Heart left ventricle (tissue), 16 donors: ENCODE data around the gene C2CD5. TPM values are rescaled to one million over a fixed set of nuclear protein-coding genes. Genes with fewer than 3 reads are reported as not detected.

Source experiments
- ATAC-seq, 4 donors: fragments of 200-7000 bp; cut with Tn5 transposase; one replicate each; pipeline ENCODE4 v1.9.1; 2020 to 2022; ENCODE audit warnings: moderate library complexity in 4 of 4, mild to moderate bottlenecking in 3 of 4, moderate number of reproducible peaks in 1 of 4
- DNase-seq, 5 donors: peaks; one replicate each; pipeline ENCODE4 v3.0.0-alpha.2; 2020
- H3K27ac ChIP-seq, 12 donors: fragments of 200-600 bp; sonication (generic) in 4 of 12; one replicate each; pipeline versions ENCODE4 v1.5.0 to v1.8.0; 2016 to 2022; ENCODE audit warnings: mild to moderate bottlenecking in 2 of 12
- H3K27me3 ChIP-seq, 9 donors: fragments of 200-600 bp; sonication (generic) in 2 of 9; one replicate each; pipeline versions ENCODE4 v1.5.1 to v1.8.0; 2016 to 2022; ENCODE audit warnings: mild to moderate bottlenecking in 3 of 9
- H3K36me3 ChIP-seq, 9 donors: fragments of 200-600 bp; sonication (generic) in 2 of 9; one replicate each; pipeline versions ENCODE4 v1.5.0 to v1.8.0; 2018 to 2022; ENCODE audit warnings: mild to moderate bottlenecking in 2 of 9
- H3K4me1 ChIP-seq, 12 donors: fragments of 200-600 bp; sonication (generic) in 4 of 12; one replicate each; pipeline versions ENCODE4 v1.5.0 to v1.8.0; 2016 to 2022; ENCODE audit warnings: mild to moderate bottlenecking in 3 of 12
- H3K4me3 ChIP-seq, 12 donors: fragments of 200-600 bp; sonication (generic) in 4 of 12; one replicate each; pipeline versions ENCODE4 v1.5.0 to v1.8.0; 2017 to 2022; ENCODE audit warnings: mild to moderate bottlenecking in 9 of 12, moderate library complexity in 4 of 12
- H3K9me3 ChIP-seq, 12 donors: fragments of 200-600 bp; sonication (generic) in 4 of 12; one replicate each; pipeline versions ENCODE4 v1.5.0 to v1.8.0; 2016 to 2022; ENCODE audit warnings: mild to moderate bottlenecking in 1 of 12
- CTCF ChIP-seq, 12 donors: fragments of 200-600 bp; sonication (generic) in 4 of 12; IDR thresholded peaks; one replicate each; pipeline versions ENCODE4 v1.5.0 to v1.8.0; 2018 to 2022; ENCODE audit warnings: antibody characterized with exemption in 12 of 12, mild to moderate bottlenecking in 5 of 12
- POLR2A ChIP-seq, 2 donors: fragments of 450-650 bp; IDR thresholded peaks; one replicate each; pipeline ENCODE4 v1.6.1; 2017; ENCODE audit warnings: antibody characterized with exemption in 2 of 2, mild to moderate bottlenecking in 2 of 2, moderate library complexity in 2 of 2
- WGBS, 4 donors: extraction: QIAGEN DNeasy Blood & Tissue Kit in 2 of 4; methylation state at CpG; one replicate each; pipeline versions ENCODE4 v1.1.5 to v1.1.7; 2013 to 2018; 5-methylcytosine and 5-hydroxymethylcytosine counted together
- intact Hi-C, 10 donors: fragments of 100-400 bp; cut with DNase I; formaldehyde crosslinking; loops; one replicate each; pipeline versions ENCODE4 v1.11.1 to v1.14.2; 2022
- polyA plus RNA-seq, 2 donors: library from polyadenylated mRNA; stranded (reverse); fragments of 200-250 nt; gene quantifications; one replicate each; pipeline ENCODE4 v1.2.3, GENCODE V29; 2013
- total RNA-seq, 9 donors: library from RNA; depleted of rRNA in 2 of 9; stranded (reverse); fragments of >200 nt in 2 of 9; fragmentation: NEBNext Ultra II Directional in 3 of 9; extraction: Animal tissue kit (Norgen Biotek cat#: 25700) in 3 of 9; gene quantifications; one replicate each; pipeline versions ENCODE4 v1.1.0 to v1.2.4, GENCODE V29; 2016 to 2023
- donor health status: ischemic (EF 13 %, LVEDD 7.1; RV severe dilation, severe dysfunction).
- donor health status: healthy with polysubstance abuse.
- donor health status: DM: no; HTN: yes; CAD: no.
- donor health status: DM: no; HTN: no; CAD: no.
- donor health status: ischemic (EF 25% LVEDD 6.9; RV normal size, moderate dysfunction).
- donor health status: ischemic (EF 25% LVEDD 5.7; RV mildly dilated, moderate dysfunction).
- donor health status: healthy.
- donor health status: DM: yes; HTN: yes; CAD: no.
- donor health status: ischemic (EF 35%, LVEDD 5.7; RV mildly dilated, moderate dysfunction).
- donor health status: nonischemic (EF 11% LVEDD 7.7; RV severe dilation, severe dysfunction).
- donor health status: DM: yes; HTN: yes; CAD: no.
- donor health status: PGD.
- donor health status: ischemic (EF 29% LVEDD 5.4; RV normal size, mild dysfunction).
- donor health status: nonischemic (EF 23%, LVEDD 6.1; RV moderate dilation, normal function).

The C2CD5 gene
- total and polyA plus RNA-seq, 11 donors = 6.6 to 28.0 (median 17.3) TPM

GRCh38 chr12:22415342-22416309, 128.7 kb downstream of the C2CD5 start:
- ATAC-seq = peak; percentile 90 to 94 (median 90)
- intact Hi-C loops = no loop called here
- Histone ChIP-seq H3K4me1 (peaks cover 0 to 24% (median 15%) of the 10 kb centered on the region in 12 donors), H3K27ac (peak overlapping the region in 10 of 12 donors; percentile 33 to 67 (median 50)), H3K9me3 (no peaks in the 10 kb centered on the region), H3K36me3 (no peaks in the 10 kb centered on the region), H3K4me3 (no peak overlapping the region), H3K27me3 (no peaks in the 10 kb centered on the region)
- DNase-seq = peak in 1 of 5 donors; percentile 35
- TF ChIP-seq CTCF (IDR thresholded peaks at IDR 0.05) (no peak), POLR2A (IDR thresholded peaks at IDR 0.05) (no peak)
- 25 to 30% (median 28%) methylated on average over 4 of the region's 4 CpGs for WGBS, 4 donors

GRCh38 chr12:22414742-22415141, 129.6 kb downstream of the C2CD5 start:
- H3K27ac ChIP-seq = peak overlapping the region in 3 of 12 donors; percentile 2 to 44 (median 33)

GRCh38 chr12:22413592-22413991, 130.8 kb downstream of the C2CD5 start:
- intact Hi-C loops = no loop called here
- WGBS, 4 donors = 49 to 56% (median 51%) methylated on average over 3 of the region's 3 CpGs
- H3K27me3 ChIP-seq = no peaks in the 10 kb centered on the region
- H3K4me1 ChIP-seq = peaks cover 0 to 24% (median 15%) of the 10 kb centered on the region in 12 donors
- ATAC-seq (peak; percentile 78 to 93 (median 85)), DNase-seq (peak in 2 of 5 donors; percentile 27 to 32)
- H3K4me3 ChIP-seq = no peak overlapping the region
- H3K36me3 ChIP-seq = no peaks in the 10 kb centered on the region
- H3K9me3 ChIP-seq = no peaks in the 10 kb centered on the region
- H3K27ac ChIP-seq = peak overlapping the region in 6 of 12 donors; percentile 14 to 45 (median 36)
- TF ChIP-seq POLR2A (IDR thresholded peaks at IDR 0.05) (no peak), CTCF (IDR thresholded peaks at IDR 0.05) (no peak)

More at GRCh38 chr12:22414742-22415141, 129.6 kb downstream of the C2CD5 start:
- H3K36me3 ChIP-seq = no peaks in the 10 kb centered on the region
- 69 to 94% (median 92%) methylated on average over 2 of the region's 2 CpGs for WGBS, 4 donors
- no peak for ATAC-seq
- no peak for TF ChIP-seq CTCF (IDR thresholded peaks at IDR 0.05)
- TF ChIP-seq POLR2A (IDR thresholded peaks at IDR 0.05) = no peak
- H3K27me3 ChIP-seq = no peaks in the 10 kb centered on the region
- H3K9me3 ChIP-seq = no peaks in the 10 kb centered on the region
- intact Hi-C loops = no loop called here
- H3K4me1 ChIP-seq = peaks cover 0 to 24% (median 15%) of the 10 kb centered on the region in 12 donors
- H3K4me3 ChIP-seq = no peak overlapping the region
- no peak for DNase-seq

- Histone ChIP-seq H3K4me3 (peak overlapping the region in 1 of 12 donors; percentile 22), H3K27ac (peak overlapping the region in 1 of 12 donors; percentile 73), H3K27me3 (no peaks in the 10 kb centered on the region), H3K4me1 (peaks cover 0 to 24% (median 15%) of the 10 kb centered on the region in 12 donors), H3K9me3 (no peaks in the 10 kb centered on the region), H3K36me3 (no peaks in the 10 kb centered on the region)
- WGBS, 4 donors = 69 to 82% (median 73%) methylated on average over 3 of the region's 3 CpGs
- TF ChIP-seq POLR2A (IDR thresholded peaks at IDR 0.05) (no peak), CTCF (IDR thresholded peaks at IDR 0.05) (no peak)
- no peak for ATAC-seq
- no peak for DNase-seq
- intact Hi-C loops = no loop called here
These were observed 131.8 kb downstream of the C2CD5 start for GRCh38 chr12:22412581-22412980.
